Measurements from ENCODE around the gene RAPGEF1. TPM values are rescaled to one million over a fixed set of nuclear protein-coding genes. Genes with fewer than 3 reads are reported as not detected.

The RAPGEF1 gene
- polyA plus RNA-seq, 1 donor from 2014 or later = 23.6 TPM

- no peaks in the 10 kb centered on the region for H3K27me3 ChIP-seq (ENCODE audit: insufficient read depth, low read depth, low read length)
- H3K4me3 ChIP-seq (ENCODE audit: low read length) = no peak overlapping the region
- H3K36me3 ChIP-seq (ENCODE audit: insufficient read depth, low read length) = no peaks in the 10 kb centered on the region
- H3K27ac ChIP-seq (ENCODE audit: low read length) = no peak overlapping the region
- no peak overlapping the region for H3K9ac ChIP-seq (ENCODE audit: low read length)
- TF ChIP-seq SMC3 (conservative IDR thresholded peaks at IDR 0.05; ENCODE audit: poor library complexity) (no peak), TAF1 (IDR thresholded peaks at IDR 0.05; ENCODE audit: low read depth) (no peak), EZH2 (IDR thresholded peaks at IDR 0.05; ENCODE audit: borderline replicate concordance, insufficient read depth, low read length, poor library complexity, severe bottlenecking) (no peak), REST (IDR thresholded peaks at IDR 0.05; ENCODE audit: borderline replicate concordance) (no peak), RAD21 (conservative IDR thresholded peaks at IDR 0.05) (no peak), CTCF (IDR thresholded peaks at IDR 0.05; ENCODE audit: poor library complexity, severe bottlenecking) (no peak), EP300 (conservative IDR thresholded peaks at IDR 0.05; ENCODE audit: poor library complexity, severe bottlenecking) (no peak), MXI1 (conservative IDR thresholded peaks at IDR 0.05; ENCODE audit: poor library complexity, severe bottlenecking) (no peak)
- no peaks in the 10 kb centered on the region for H3K9me2 ChIP-seq (ENCODE audit: insufficient read depth, low read length)
- H3K79me2 ChIP-seq (replicated peaks; ENCODE audit: insufficient read depth, low read length) = peaks cover 7% of the 10 kb centered on the region
- H3F3A ChIP-seq (ENCODE audit: insufficient read depth, low read length, poor library complexity, severe bottlenecking) = no peaks in the 10 kb centered on the region
- H2AFZ ChIP-seq (ENCODE audit: low read depth, low read length) = no peak overlapping the region
- no peaks in the 10 kb centered on the region for H3K9me3 ChIP-seq (ENCODE audit: low read length)
- no peaks in the 10 kb centered on the region for H4K20me1 ChIP-seq (ENCODE audit: insufficient read depth)
- H3K4me2 ChIP-seq (ENCODE audit: low read length) = no peak overlapping the region
Measured at GRCh38 chr9:131723632-131724031, 16.2 kb downstream of the RAPGEF1 start.

GRCh38 chr9:131722255-131722654, 17.6 kb downstream of the RAPGEF1 start:
- H3K4me2 ChIP-seq (ENCODE audit: low read length) = no peak overlapping the region
- TF ChIP-seq REST (IDR thresholded peaks at IDR 0.05; ENCODE audit: borderline replicate concordance) (no peak), CTCF (IDR thresholded peaks at IDR 0.05; ENCODE audit: poor library complexity, severe bottlenecking) (no peak)
- no peaks in the 10 kb centered on the region for H4K20me1 ChIP-seq (ENCODE audit: insufficient read depth)
- no peaks in the 10 kb centered on the region for H3F3A ChIP-seq (ENCODE audit: insufficient read depth, low read length, poor library complexity, severe bottlenecking)
- H3K27ac ChIP-seq (ENCODE audit: low read length) = no peak overlapping the region
- no peaks in the 10 kb centered on the region for H3K27me3 ChIP-seq (ENCODE audit: insufficient read depth, low read depth, low read length)
- H3K9me3 ChIP-seq (ENCODE audit: low read length) = no peaks in the 10 kb centered on the region
- H2AFZ ChIP-seq (ENCODE audit: low read depth, low read length) = no peak overlapping the region
- no peaks in the 10 kb centered on the region for H3K36me3 ChIP-seq (ENCODE audit: insufficient read depth, low read length)
- no peak overlapping the region for H3K9ac ChIP-seq (ENCODE audit: low read length)
- H3K4me3 ChIP-seq (ENCODE audit: low read length) = no peak overlapping the region
- H3K79me2 ChIP-seq (replicated peaks; ENCODE audit: insufficient read depth, low read length) = peaks cover 7% of the 10 kb centered on the region
- no peaks in the 10 kb centered on the region for H3K9me2 ChIP-seq (ENCODE audit: insufficient read depth, low read length)
